ENCODE results near the gene UBE2M.

The UBE2M gene

GRCh38 chr19:58585442-58586132, 27.2 kb upstream of the UBE2M start:
- H2BK5ac ChIP-seq (ENCODE audit: low read depth, low read length, poor library complexity) = no peak overlapping the region
- no peak overlapping the region for H3K4me2 ChIP-seq (ENCODE audit: low read length)
- H2AFZ ChIP-seq (ENCODE audit: insufficient read depth, low read length, poor library complexity) = no peak overlapping the region
- no peak overlapping the region for H3K18ac ChIP-seq (ENCODE audit: low read length)
- H4K8ac ChIP-seq (ENCODE audit: low read depth, low read length) = no peak overlapping the region
- H3K23ac ChIP-seq (ENCODE audit: low read length) = no peak overlapping the region
- DNase-seq = no peak
- H3K36me3 ChIP-seq (ENCODE audit: control insufficient read depth in 1 of 2, insufficient read depth in 2 of 2, low read length in 2 of 2) = peaks cover 18 to 27% of the 10 kb centered on the region in 2 experiments
- H3K14ac ChIP-seq (ENCODE audit: low read length) = no peak overlapping the region
- no peak overlapping the region for H2BK120ac ChIP-seq (ENCODE audit: insufficient read depth, low read length, poor library complexity)
- H3K27me3 ChIP-seq (ENCODE audit: insufficient read depth, low read length) = no peaks in the 10 kb centered on the region
- no peak overlapping the region for H3K27ac ChIP-seq (ENCODE audit: low read depth, low read length)
- H3K4ac ChIP-seq (ENCODE audit: low read depth, low read length) = no peak overlapping the region
- no peak overlapping the region for H3K4me3 ChIP-seq (ENCODE audit: low read depth, low read length)
- H2AK5ac ChIP-seq (ENCODE audit: low read length) = no peak overlapping the region
- no peaks in the 10 kb centered on the region for H3K79me2 ChIP-seq (ENCODE audit: control insufficient read depth, insufficient read depth, low read length, poor library complexity)
- H3K79me1 ChIP-seq (ENCODE audit: low read length) = no peaks in the 10 kb centered on the region
- no peak overlapping the region for H2BK12ac ChIP-seq (ENCODE audit: low read length)
- no CpG with 5 or more reads among the region's 6 CpGs for WGBS (ENCODE audit: extremely low coverage, insufficient coverage, insufficient read length)
- H4K91ac ChIP-seq (ENCODE audit: low read depth, low read length) = no peak overlapping the region
- H3K9ac ChIP-seq (ENCODE audit: low read length) = no peak overlapping the region
- no peak overlapping the region for H4K12ac ChIP-seq (ENCODE audit: low read depth, low read length)
- H3K9me3 ChIP-seq (ENCODE audit: insufficient read depth, low read depth, low read length) = no peaks in the 10 kb centered on the region
- no peaks in the 10 kb centered on the region for H3K4me1 ChIP-seq (ENCODE audit: control insufficient read depth in 1 of 2, insufficient read depth in 2 of 2, low read length in 2 of 2)

- Histone ChIP-seq H3K36me3 (ENCODE audit: control insufficient read depth in 1 of 2, insufficient read depth in 2 of 2, low read length in 2 of 2) (peaks cover 18 to 27% of the 10 kb centered on the region in 2 experiments), H3K4me1 (ENCODE audit: control insufficient read depth in 1 of 2, insufficient read depth in 2 of 2, low read length in 2 of 2) (no peaks in the 10 kb centered on the region), H3K23ac (ENCODE audit: low read length) (no peak overlapping the region), H2BK120ac (ENCODE audit: insufficient read depth, low read length, poor library complexity) (no peak overlapping the region), H2BK12ac (ENCODE audit: low read length) (no peak overlapping the region), H3K4me3 (ENCODE audit: low read depth, low read length) (no peak overlapping the region), H2AK5ac (ENCODE audit: low read length) (no peak overlapping the region), H4K8ac (ENCODE audit: low read depth, low read length) (no peak overlapping the region), H3K79me1 (ENCODE audit: low read length) (no peaks in the 10 kb centered on the region), H3K27ac (ENCODE audit: low read depth, low read length) (no peak overlapping the region), H4K91ac (ENCODE audit: low read depth, low read length) (no peak overlapping the region), H2AFZ (ENCODE audit: insufficient read depth, low read length, poor library complexity) (no peak overlapping the region), H3K9ac (ENCODE audit: low read length) (no peak overlapping the region), H3K4me2 (ENCODE audit: low read length) (no peak overlapping the region), H4K12ac (ENCODE audit: low read depth, low read length) (no peak overlapping the region), H3K9me3 (ENCODE audit: insufficient read depth, low read depth, low read length) (no peaks in the 10 kb centered on the region), H3K79me2 (ENCODE audit: control insufficient read depth, insufficient read depth, low read length, poor library complexity) (no peaks in the 10 kb centered on the region), H2BK5ac (ENCODE audit: low read depth, low read length, poor library complexity) (no peak overlapping the region), H3K14ac (ENCODE audit: low read length) (no peak overlapping the region), H3K4ac (ENCODE audit: low read depth, low read length) (no peak overlapping the region), H3K18ac (ENCODE audit: low read length) (no peak overlapping the region), H3K27me3 (ENCODE audit: insufficient read depth, low read length) (no peaks in the 10 kb centered on the region)
- DNase-seq = no peak
- WGBS (ENCODE audit: extremely low coverage, insufficient coverage, insufficient read length) = no CpG with 5 or more reads among the region's 9 CpGs
These were observed 26.4 kb upstream of the UBE2M start for GRCh38 chr19:58584498-58585441.

DNA sequence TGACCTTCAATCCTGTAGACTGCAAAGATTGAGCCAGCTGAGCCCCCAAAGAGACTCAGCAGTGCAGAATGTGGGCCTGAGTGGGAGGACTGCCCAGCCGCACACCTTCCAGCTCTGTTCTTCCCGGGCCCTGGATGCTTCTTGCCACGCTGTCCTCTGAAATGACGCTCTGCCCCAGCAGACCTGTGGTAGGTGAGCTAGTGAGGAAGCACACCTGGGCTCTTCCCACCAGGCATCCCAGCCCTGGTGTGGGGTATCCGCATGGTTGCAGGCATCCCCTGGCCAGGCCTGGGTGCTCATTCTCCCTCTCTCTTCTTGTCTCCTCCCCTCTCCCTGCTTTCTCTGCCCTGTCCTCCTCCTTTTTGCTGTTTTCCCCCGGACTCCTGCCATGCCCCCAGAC, 24.6 kb upstream of the UBE2M start:
- Histone ChIP-seq H4K91ac (ENCODE audit: low read depth, low read length) (no peak overlapping the region), H3K4me1 (ENCODE audit: control insufficient read depth in 1 of 2, insufficient read depth in 2 of 2, low read length in 2 of 2) (no peaks in the 10 kb centered on the region), H3K4me3 (ENCODE audit: low read depth, low read length) (no peak overlapping the region), H3K9ac (ENCODE audit: low read length) (no peak overlapping the region), H3K4me2 (ENCODE audit: low read length) (no peak overlapping the region), H2AFZ (ENCODE audit: insufficient read depth, low read length, poor library complexity) (no peak overlapping the region), H3K4ac (ENCODE audit: low read depth, low read length) (no peak overlapping the region), H2BK5ac (ENCODE audit: low read depth, low read length, poor library complexity) (no peak overlapping the region), H3K9me3 (ENCODE audit: insufficient read depth, low read depth, low read length) (no peaks in the 10 kb centered on the region), H3K79me2 (ENCODE audit: control insufficient read depth, insufficient read depth, low read length, poor library complexity) (no peaks in the 10 kb centered on the region), H3K27me3 (ENCODE audit: insufficient read depth, low read length) (no peaks in the 10 kb centered on the region), H3K14ac (ENCODE audit: low read length) (no peak overlapping the region), H3K79me1 (ENCODE audit: low read length) (no peaks in the 10 kb centered on the region), H4K12ac (ENCODE audit: low read depth, low read length) (no peak overlapping the region), H3K36me3 (ENCODE audit: control insufficient read depth in 1 of 2, insufficient read depth in 2 of 2, low read length in 2 of 2) (peaks cover 18 to 29% of the 10 kb centered on the region in 2 experiments), H3K27ac (ENCODE audit: low read depth, low read length) (no peak overlapping the region), H3K23ac (ENCODE audit: low read length) (no peak overlapping the region), H4K8ac (ENCODE audit: low read depth, low read length) (no peak overlapping the region), H2BK120ac (ENCODE audit: insufficient read depth, low read length, poor library complexity) (no peak overlapping the region), H2AK5ac (ENCODE audit: low read length) (no peak overlapping the region), H3K18ac (ENCODE audit: low read length) (no peak overlapping the region), H2BK12ac (ENCODE audit: low read length) (no peak overlapping the region)
- WGBS (ENCODE audit: extremely low coverage, insufficient coverage, insufficient read length) = no CpG with 5 or more reads among the region's 6 CpGs
- no peak for DNase-seq

DNA sequence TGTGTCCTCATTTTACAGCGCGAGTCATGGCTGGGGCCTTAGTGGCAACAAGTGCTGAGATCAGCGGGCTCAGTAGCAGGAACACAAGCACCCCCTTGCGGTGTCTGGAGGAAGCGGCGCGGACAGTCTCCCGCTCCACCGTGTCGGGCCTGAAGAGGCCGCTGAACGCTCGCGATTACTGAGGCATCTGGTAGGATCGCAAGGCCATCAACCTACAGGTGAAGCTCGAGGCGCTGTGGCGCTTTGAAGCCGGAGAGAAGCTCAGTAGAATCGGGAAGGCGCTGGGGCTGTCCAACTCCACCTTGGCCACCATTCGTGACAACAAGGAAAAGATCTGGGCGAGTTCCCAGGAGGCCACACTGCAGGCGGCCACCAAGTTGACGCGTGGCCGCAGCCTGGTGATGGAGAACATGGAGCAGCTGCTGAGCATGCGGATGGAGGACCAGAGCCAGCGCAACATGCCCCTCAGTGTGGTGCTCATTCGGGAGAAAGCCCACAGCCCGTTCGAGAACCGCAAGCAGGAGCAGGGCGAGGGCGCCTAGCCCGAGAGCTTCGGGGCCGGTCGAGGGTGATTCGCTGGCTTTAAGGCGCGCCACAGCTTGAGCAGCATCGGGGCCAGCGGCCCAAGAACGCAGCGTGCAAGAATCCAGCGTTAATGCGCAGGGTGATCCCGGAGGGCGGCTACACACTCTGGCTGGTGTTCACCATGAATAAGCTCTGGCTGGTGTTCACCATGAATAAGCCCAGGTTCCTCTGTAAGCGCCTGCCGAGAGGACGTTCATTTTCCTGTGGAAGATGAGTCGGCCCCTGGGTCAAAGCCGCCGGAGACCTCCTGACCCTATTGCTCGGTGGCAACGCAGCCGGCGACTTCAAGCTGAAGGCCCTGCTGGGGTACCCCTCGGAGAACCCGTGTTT, 23.1 kb upstream of the UBE2M start:
- H2BK12ac ChIP-seq (ENCODE audit: low read length) = no peak overlapping the region
- H3K4me3 ChIP-seq (ENCODE audit: low read depth, low read length) = no peak overlapping the region
- H3K36me3 ChIP-seq (ENCODE audit: control insufficient read depth in 1 of 2, insufficient read depth in 2 of 2, low read length in 2 of 2) = peaks cover 18 to 29% of the 10 kb centered on the region in 2 experiments
- no peak overlapping the region for H3K18ac ChIP-seq (ENCODE audit: low read length)
- H3K79me1 ChIP-seq (ENCODE audit: low read length) = no peaks in the 10 kb centered on the region
- no CpG with 5 or more reads among the region's 62 CpGs for WGBS (ENCODE audit: extremely low coverage, insufficient coverage, insufficient read length)
- no peak overlapping the region for H4K91ac ChIP-seq (ENCODE audit: low read depth, low read length)
- H3K27me3 ChIP-seq (ENCODE audit: insufficient read depth, low read length) = no peaks in the 10 kb centered on the region
- H4K12ac ChIP-seq (ENCODE audit: low read depth, low read length) = no peak overlapping the region
- no peaks in the 10 kb centered on the region for H3K9me3 ChIP-seq (ENCODE audit: insufficient read depth, low read depth, low read length)
- peak; percentile 76 to 77 for DNase-seq
- H3K23ac ChIP-seq (ENCODE audit: low read length) = no peak overlapping the region
- H2BK120ac ChIP-seq (ENCODE audit: insufficient read depth, low read length, poor library complexity) = no peak overlapping the region
- H3K27ac ChIP-seq (ENCODE audit: low read depth, low read length) = no peak overlapping the region
- no peak overlapping the region for H3K4ac ChIP-seq (ENCODE audit: low read depth, low read length)
- H2BK5ac ChIP-seq (ENCODE audit: low read depth, low read length, poor library complexity) = no peak overlapping the region
- no peaks in the 10 kb centered on the region for H3K79me2 ChIP-seq (ENCODE audit: control insufficient read depth, insufficient read depth, low read length, poor library complexity)
- H3K4me2 ChIP-seq (ENCODE audit: low read length) = no peak overlapping the region
- H3K9ac ChIP-seq (ENCODE audit: low read length) = no peak overlapping the region
- no peak overlapping the region for H2AFZ ChIP-seq (ENCODE audit: insufficient read depth, low read length, poor library complexity)
- peak overlapping the region; percentile 15 for H4K8ac ChIP-seq (ENCODE audit: low read depth, low read length)
- no peak overlapping the region for H3K14ac ChIP-seq (ENCODE audit: low read length)
- H3K4me1 ChIP-seq (ENCODE audit: control insufficient read depth in 1 of 2, insufficient read depth in 2 of 2, low read length in 2 of 2) = no peaks in the 10 kb centered on the region
- H2AK5ac ChIP-seq (ENCODE audit: low read length) = no peak overlapping the region

All from trophoblast cell (in vitro differentiated cells and primary cell).